Upper lobe of left lung (tissue), 6 donors: ENCODE results near the gene ZNG1A. TPM values are rescaled to one million over a fixed set of nuclear protein-coding genes. Genes with fewer than 3 reads are reported as not detected.
"Not testable (repeated sequence)": the region's sequence is repeated elsewhere in the genome, so short reads cannot be mapped to it uniquely, and the experiment has no call there.

Source experiments
- ATAC-seq, 2 donors: fragments of 200-7000 bp; cut with Tn5 transposase; one replicate each; pipeline ENCODE4 v1.9.1; 2022; ENCODE audit warnings: mild to moderate bottlenecking in 2 of 2, moderate library complexity in 2 of 2; ENCODE audit not compliant: low FRiP score in 2 of 2
- DNase-seq, 2 donors: peaks; one replicate each; pipeline ENCODE4 v3.0.0-alpha.2; 2019 to 2020
- H3K27ac ChIP-seq, 4 donors: fragments of 200-600 bp; sonication (generic); one replicate each; pipeline ENCODE4 v1.5.1; 2016 to 2019
- H3K27me3 ChIP-seq, 4 donors: fragments of 200-600 bp; sonication (generic); one replicate each; pipeline ENCODE4 v1.5.1; 2017 to 2019
- H3K36me3 ChIP-seq, 4 donors: fragments of 200-600 bp; sonication (generic); one replicate each; pipeline ENCODE4 v1.5.1; 2016 to 2019
- H3K4me1 ChIP-seq, 4 donors: fragments of 200-600 bp; sonication (generic); one replicate each; pipeline ENCODE4 v1.5.1; 2018 to 2019
- H3K4me3 ChIP-seq, 4 donors: fragments of 200-600 bp; sonication (generic); one replicate each; pipeline ENCODE4 v1.5.1; 2017 to 2019; ENCODE audit warnings: mild to moderate bottlenecking in 2 of 4, moderate library complexity in 1 of 4
- H3K9me3 ChIP-seq, 4 donors: fragments of 200-600 bp; sonication (generic); one replicate each; pipeline ENCODE4 v1.5.1; 2018 to 2019
- CTCF ChIP-seq, 6 experiments: fragments of 450-650 bp in 4 of 6; fragments of 200-600 bp in 2 of 6; sonication (generic) in 2 of 6; IDR thresholded peaks; one replicate each; pipeline ENCODE4 v1.5.1; 2016 to 2019; ENCODE audit warnings: antibody characterized with exemption in 6 of 6
- EP300 ChIP-seq, 4 donors: sonication (generic); formaldehyde crosslinking; IDR thresholded peaks; one replicate each; pipeline ENCODE4 v1.5.1; 2017; ENCODE audit warnings: antibody characterized with exemption in 4 of 4, control low read depth in 2 of 4
- POLR2A ChIP-seq, 4 donors: fragments of 450-650 bp; IDR thresholded peaks; one replicate each; pipeline ENCODE4 v1.5.1; 2016 to 2017; ENCODE audit warnings: antibody characterized with exemption in 4 of 4, mild to moderate bottlenecking in 2 of 4
- POLR2AphosphoS5 ChIP-seq, 2 donors: sonication (generic); formaldehyde crosslinking; IDR thresholded peaks; one replicate each; pipeline ENCODE4 v1.5.1; 2017; ENCODE audit warnings: antibody characterized with exemption in 2 of 2
- WGBS, 2 donors: methylation state at CpG; one replicate each; pipeline ENCODE4 v1.1.5; 2017 to 2018; 5-methylcytosine and 5-hydroxymethylcytosine counted together
- total RNA-seq, 6 donors: library from RNA; depleted of rRNA in 4 of 6; stranded (reverse); fragments of >200 nt in 4 of 6; gene quantifications; one replicate each; pipeline versions ENCODE4 v1.1.0 to v1.2.1, GENCODE V29; 2016 to 2021
- donor health status: DM: no; HTN: no; CAD: no; lungs with moderate emphysema.
- donor health status: DM: no; HTN: yes; CAD: no; lungs with severe emphysema.

ZNG1A gene
- 10 to 100 TPM; 18.0 to 47.1 (median 37.0) TPM for total RNA-seq

GRCh38 chr9:178970-179383 lies at the start of gene ZNG1A:
Gene ZNG1A, minus strand, starts transcription at chr9:179056. Its CDS starts 87 bp downstream, at chr9:178969.
- not testable (repeated sequence) for H3K9me3 ChIP-seq, H3K27me3 ChIP-seq, H3K4me1 ChIP-seq, H3K36me3 ChIP-seq, ATAC-seq
- Histone ChIP-seq H3K27ac (peak within 1 kb of the TSS in 3 of 4 donors; percentile 40 to 78 (median 75)), H3K4me3 (peak within 1 kb of the TSS in 3 of 4 donors; percentile 39 to 56 (median 49))
- 0% methylated on average over 1 of the region's 32 CpGs for WGBS, 2 donors
- DNase-seq, result peak in 1 of 2 donors; percentile 85

GRCh38 chr9:227860-228259 lies 49.0 kb upstream of the ZNG1A start:
- no peak overlapping the region for H3K27ac ChIP-seq
- H3K4me1 ChIP-seq, result peaks cover 0 to 8% (median 2%) of the 10 kb centered on the region in 4 donors
- no peaks in the 10 kb centered on the region for H3K9me3 ChIP-seq
- WGBS, 2 donors, result 48 to 60% methylated on average over 3 of the region's 3 CpGs
- TF ChIP-seq POLR2AphosphoS5 (IDR thresholded peaks at IDR 0.05) (no peak), POLR2A (IDR thresholded peaks at IDR 0.05) (no peak), CTCF (IDR thresholded peaks at IDR 0.05) (no peak), EP300 (IDR thresholded peaks at IDR 0.05) (no peak)
- ATAC-seq, result peak; percentile 64 to 74
- DNase-seq, result peak in 1 of 2 donors; percentile 33
- no peaks in the 10 kb centered on the region for H3K27me3 ChIP-seq
- no peak overlapping the region for H3K4me3 ChIP-seq
- H3K36me3 ChIP-seq, result no peaks in the 10 kb centered on the region

- Histone ChIP-seq H3K27me3 (no peaks in the 10 kb centered on the region), H3K9me3 (no peaks in the 10 kb centered on the region), H3K4me1 (peaks cover 0 to 8% (median 3%) of the 10 kb centered on the region in 4 donors), H3K36me3 (no peaks in the 10 kb centered on the region), H3K27ac (peak overlapping the region in 1 of 4 donors; percentile 48), H3K4me3 (no peak overlapping the region)
- TF ChIP-seq CTCF (IDR thresholded peaks at IDR 0.05) (no peak), POLR2A (IDR thresholded peaks at IDR 0.05) (no peak), POLR2AphosphoS5 (IDR thresholded peaks at IDR 0.05) (no peak), EP300 (IDR thresholded peaks at IDR 0.05) (no peak)
- ATAC-seq (peak in 1 of 2 donors; percentile 13), DNase-seq (no peak)
- WGBS, 2 donors, result 68 to 74% methylated on average over 3 of the region's 3 CpGs
Observed at GRCh38 chr9:224582-225520, 46.0 kb upstream of the ZNG1A start.

GRCh38 chr9:224026-224425 lies 45.2 kb upstream of the ZNG1A start:
- WGBS, 2 donors, result 52 to 67% methylated on average over 5 of the region's 5 CpGs
- DNase-seq (no peak), ATAC-seq (no peak)
- no peaks in the 10 kb centered on the region for H3K27me3 ChIP-seq
- no peaks in the 10 kb centered on the region for H3K36me3 ChIP-seq
- no peak overlapping the region for H3K4me3 ChIP-seq
- peak overlapping the region in 1 of 4 donors; percentile 48 for H3K27ac ChIP-seq
- H3K9me3 ChIP-seq, result no peaks in the 10 kb centered on the region
- H3K4me1 ChIP-seq, result peaks cover 0 to 8% (median 3%) of the 10 kb centered on the region in 4 donors
- TF ChIP-seq POLR2AphosphoS5 (IDR thresholded peaks at IDR 0.05) (no peak), EP300 (IDR thresholded peaks at IDR 0.05) (no peak), CTCF (IDR thresholded peaks at IDR 0.05) (no peak), POLR2A (IDR thresholded peaks at IDR 0.05) (no peak)

GRCh38 chr9:223152-223551 lies 44.3 kb upstream of the ZNG1A start:
- H3K36me3 ChIP-seq, result no peaks in the 10 kb centered on the region
- H3K4me1 ChIP-seq, result peaks cover 0 to 8% (median 3%) of the 10 kb centered on the region in 4 donors
- no peaks in the 10 kb centered on the region for H3K9me3 ChIP-seq
- 68 to 74% methylated on average over 3 of the region's 3 CpGs for WGBS, 2 donors
- DNase-seq (no peak), ATAC-seq (no peak)
- no peaks in the 10 kb centered on the region for H3K27me3 ChIP-seq
- TF ChIP-seq POLR2AphosphoS5 (IDR thresholded peaks at IDR 0.05) (no peak), POLR2A (IDR thresholded peaks at IDR 0.05) (no peak), CTCF (IDR thresholded peaks at IDR 0.05) (no peak), EP300 (IDR thresholded peaks at IDR 0.05) (no peak)
- peak overlapping the region in 2 of 4 donors; percentile 16 to 49 for H3K27ac ChIP-seq
- H3K4me3 ChIP-seq, result no peak overlapping the region
